EH (cell line): Measurements from ENCODE around the gene ITGA2.
"Not testable (repeated sequence)": the region's sequence is repeated elsewhere in the genome, so short reads cannot be mapped to it uniquely, and the experiment has no call there.

Experiments
- DNase-seq: peaks from one replicate; pipeline ENCODE4 v3.0.0-alpha.2; 2015; ENCODE audit warnings: low read depth

Gene ITGA2

DNA sequence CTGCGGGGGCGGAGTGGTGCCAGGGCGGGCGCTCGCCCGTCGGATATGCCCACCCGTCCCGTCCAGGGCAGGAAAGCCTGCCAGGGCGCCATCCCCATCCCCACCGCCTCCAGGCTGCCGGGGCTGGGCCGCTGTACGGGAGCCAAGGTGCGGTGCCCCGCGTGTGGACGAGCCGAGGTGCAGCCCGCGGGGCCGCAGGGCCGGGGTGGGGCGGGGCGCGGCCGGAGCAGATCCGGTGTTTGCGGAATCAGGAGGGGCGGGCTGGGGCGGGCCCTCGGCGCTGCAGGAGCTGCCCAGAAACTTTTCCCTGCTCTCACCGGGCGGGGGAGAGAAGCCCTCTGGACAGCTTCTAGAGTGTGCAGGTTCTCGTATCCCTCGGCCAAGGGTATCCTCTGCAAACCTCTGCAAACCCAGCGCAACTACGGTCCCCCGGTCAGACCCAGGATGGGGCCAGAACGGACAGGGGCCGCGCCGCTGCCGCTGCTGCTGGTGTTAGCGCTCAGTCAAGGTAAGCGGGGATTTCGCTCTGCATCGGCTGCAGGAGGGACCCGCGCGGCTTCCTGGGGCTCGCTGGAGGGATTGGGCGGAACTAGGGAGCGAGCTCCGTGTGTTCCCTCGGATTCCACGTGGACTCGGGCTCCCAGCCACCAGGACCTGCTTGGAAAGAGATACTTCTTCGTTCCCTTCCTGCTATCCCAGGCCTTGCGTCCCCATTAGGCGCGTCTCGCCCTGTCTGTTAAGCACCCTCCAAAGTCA, at the start of gene ITGA2:
Gene ITGA2 (plus strand): TSS at position 328 of the 756 bp plus-strand sequence. CDS start 117 bp downstream, at position 445.
- peak; percentile 60 for DNase-seq

DNA sequence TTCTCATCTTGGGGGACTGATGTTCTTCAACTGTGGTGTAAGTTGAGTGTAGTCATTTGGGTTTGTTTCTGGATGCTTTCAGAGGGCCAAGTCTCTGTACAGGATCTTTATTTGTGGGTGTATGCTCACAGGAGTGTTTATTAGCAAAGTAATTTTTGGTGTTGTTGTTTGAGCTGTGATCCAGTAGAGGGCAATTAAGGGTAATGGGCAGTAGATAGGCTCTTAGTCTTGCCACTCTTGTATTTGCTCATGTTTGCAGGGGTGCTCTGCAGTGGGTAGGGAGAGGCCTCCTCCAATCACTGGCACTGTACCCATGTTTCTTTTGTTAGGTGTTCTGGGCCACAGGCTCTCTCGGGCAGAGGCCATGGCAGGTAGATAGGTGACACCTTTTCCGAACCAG, 45.9 kb upstream of the ITGA2 start:
- DNase-seq, result no peak

DNA sequence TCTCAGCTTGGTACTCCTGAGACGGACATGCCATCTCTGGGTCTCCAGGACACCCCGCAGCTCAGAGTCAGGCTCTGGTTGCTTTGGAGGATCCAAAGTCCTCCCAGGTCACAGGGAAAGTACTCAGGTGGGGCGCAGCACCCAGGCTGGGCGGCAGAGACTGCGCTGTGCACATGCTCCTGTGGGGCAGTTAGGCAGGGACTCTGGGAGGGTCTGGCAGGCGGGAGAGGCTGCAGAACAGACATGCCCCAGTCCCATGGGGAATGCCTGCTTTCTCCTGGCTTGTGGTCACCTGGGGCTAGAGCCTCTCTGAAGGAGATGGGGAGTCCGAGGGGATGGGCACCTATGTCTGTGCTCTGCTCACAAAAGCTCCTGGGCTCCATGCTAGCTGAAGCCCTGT, 45.3 kb upstream of the ITGA2 start:
- DNase-seq, result no peak

DNA sequence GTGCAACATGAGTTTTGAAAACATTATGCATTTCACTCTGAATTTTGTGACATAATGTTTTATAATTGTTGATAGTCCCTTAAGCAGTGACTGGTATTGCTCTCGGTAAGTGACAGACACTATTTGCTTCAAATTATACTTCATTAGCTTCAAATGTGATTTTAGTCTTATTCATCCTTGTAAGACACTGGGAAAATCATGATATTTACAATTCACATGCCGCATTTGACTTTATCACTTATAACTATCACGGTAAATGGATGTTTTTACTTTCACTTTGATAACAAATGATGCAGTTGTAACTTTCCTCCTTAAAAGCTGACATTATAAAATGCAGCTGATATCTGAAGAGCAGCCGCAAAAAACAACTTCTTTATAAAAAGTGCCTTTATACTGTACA, 44.1 kb upstream of the ITGA2 start:
- no peak for DNase-seq

DNA sequence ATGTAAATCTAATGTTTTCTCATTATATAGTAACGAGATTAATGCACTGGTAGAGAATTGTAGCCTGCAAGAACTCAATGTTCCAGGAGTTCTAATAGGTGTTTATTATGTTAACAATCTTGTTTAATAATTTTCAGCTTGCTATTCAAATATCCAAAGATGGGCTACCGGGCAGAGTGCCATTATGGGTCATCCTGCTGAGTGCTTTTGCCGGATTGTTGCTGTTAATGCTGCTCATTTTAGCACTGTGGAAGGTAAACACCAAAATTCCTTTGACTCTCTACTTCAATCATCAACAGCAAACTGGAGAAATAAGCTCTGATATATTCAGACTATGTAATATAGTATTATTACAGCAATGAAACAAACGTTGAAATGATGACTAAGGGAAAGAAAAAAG, 41.9 kb upstream of the ITGA2 start:
- no peak for DNase-seq

DNA sequence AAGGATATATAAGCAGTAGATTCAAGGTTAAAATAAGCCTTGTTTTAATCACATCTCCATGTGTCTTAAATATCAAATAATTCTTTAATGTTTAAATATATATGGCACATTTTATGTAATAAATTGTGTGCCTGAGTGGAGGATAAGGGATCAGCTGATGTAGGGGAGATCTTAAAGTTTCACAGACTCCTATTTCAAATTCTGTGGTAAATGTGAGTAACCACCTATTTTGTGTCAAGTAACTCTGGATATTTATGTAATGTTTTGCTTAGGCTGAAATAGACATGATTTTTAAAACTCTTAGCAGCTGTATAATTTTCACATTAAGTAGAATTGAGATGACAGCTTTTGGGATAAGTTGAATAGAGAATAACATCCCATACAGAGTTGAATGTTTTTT, 41.3 kb upstream of the ITGA2 start:
- DNase-seq, result no peak

DNA sequence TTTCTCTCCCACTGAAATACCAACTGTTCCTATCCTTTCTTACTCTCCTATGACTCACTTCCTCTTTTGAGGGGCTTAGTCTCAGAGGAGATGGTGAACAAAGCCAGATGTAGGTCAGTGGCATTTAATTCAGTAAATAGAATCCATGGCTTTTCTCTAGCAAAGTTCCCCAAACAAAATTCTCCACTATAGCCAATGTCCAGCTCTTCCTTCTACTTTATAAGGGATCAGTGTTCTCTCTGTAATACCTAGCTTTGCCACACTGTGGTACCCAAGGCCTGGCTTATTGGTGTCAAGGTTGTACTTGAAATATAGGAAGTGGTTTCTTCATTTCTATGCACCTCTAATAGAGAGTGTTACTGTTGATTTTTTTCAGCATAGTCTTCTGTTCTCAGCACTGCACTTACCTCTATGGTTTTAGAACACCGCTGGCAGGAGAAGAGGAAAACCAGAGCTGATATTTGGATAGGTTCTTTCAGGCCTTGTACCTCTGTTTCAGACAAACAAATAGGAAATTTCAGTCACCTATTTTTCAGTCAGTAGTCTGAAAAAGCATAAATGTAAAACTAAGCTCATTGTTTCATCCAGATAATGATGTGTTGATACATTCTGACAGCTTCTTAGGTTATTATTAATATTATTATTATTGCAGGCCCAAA, 40.6 kb upstream of the ITGA2 start:
- peak; percentile 82 for DNase-seq

DNA sequence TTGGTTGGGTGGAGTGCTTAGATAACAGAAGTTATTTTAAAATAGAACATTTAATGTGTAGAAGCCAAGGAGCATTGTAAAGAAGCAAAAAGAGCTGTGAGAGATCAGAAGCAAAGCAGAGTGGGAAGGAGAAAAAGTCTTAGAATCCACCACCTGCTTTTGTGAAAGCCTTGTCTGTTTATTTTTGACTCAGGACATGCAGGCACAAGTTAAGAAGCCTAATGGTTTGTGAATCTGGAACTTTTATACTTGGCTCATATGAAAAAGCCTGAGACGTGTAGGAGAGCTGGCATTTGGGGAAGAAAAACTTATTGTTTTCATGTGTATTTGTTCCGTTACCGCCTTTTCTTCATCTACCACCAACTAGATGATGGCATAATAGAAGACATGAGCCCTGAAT, 38.5 kb upstream of the ITGA2 start:
- no peak for DNase-seq

DNA sequence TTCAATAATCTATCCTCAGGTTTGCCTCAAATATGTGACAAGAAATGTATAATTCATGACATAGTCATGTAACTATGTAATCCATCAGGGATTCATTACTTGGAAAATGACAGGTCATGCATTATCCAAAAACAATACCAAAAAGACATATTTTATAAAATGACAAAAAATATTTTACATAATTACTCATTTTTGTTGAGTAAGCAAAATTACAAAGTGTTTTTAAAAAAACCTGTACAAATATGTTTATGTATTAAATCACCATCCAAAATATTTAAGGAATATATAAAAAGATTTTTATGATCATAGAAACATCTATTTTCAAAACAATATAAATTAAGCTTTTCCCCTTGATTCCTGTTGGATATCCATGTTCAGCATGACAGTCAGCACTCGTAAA, 36.7 kb upstream of the ITGA2 start:
- no peak for DNase-seq

DNA sequence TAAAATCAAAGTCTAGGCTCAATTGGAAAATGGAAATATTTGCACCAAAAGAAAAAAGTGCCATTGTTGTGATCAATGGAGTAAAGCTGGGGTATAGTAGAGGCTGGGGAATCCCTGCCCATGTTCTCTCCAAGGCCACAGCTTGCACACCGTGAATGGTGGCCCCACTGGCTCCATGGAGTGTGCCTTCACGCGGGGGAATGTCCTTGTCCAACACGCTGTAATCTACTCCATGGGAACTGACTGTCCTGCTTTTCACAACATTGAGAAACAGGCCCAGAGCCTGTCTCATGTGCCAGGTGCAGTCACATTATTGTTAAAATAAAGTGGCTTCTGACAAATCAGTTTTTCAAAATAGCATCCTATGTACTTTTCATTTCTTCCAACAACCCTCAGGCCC, 33.1 kb upstream of the ITGA2 start:
- no peak for DNase-seq

DNA sequence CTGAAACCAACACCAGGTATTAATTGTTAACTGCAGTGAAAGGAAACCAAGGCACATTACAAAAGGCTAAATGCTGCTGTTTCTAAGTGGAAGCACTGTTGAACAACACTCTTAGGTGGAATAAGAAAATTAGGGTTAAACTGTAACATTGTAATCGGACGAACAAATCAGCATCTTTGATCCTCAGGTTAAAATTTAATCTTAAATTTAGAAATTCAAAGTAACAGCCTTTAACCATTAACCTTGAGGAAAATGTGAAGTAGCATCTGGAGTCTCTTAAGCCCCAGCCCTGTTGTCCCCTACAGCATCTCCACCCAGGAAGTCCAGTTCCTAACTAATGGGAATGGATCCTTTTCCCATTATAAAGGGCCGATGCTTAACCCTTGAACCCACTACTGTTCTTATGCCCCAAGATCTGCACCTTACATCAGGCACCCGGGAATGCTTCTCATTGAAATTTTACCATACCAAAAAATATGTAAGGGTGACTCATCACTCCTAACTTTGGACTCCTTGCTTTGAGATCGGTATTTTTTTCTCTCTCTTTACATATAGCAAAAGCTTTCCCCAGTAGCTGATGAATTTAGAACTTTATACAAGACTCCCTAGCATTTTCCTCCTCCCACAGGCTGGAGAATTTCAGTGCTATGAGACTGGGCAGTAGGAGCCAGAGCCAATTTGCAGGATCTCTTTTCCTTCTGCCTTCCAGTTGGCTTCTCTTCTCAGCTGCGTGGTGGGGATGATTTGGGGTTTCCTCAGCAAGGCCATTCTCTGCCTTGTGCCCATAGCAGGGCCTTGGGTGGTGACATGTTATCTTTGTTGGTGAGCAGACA, 32.0 kb upstream of the ITGA2 start:
- peak; percentile 35 for DNase-seq

DNA sequence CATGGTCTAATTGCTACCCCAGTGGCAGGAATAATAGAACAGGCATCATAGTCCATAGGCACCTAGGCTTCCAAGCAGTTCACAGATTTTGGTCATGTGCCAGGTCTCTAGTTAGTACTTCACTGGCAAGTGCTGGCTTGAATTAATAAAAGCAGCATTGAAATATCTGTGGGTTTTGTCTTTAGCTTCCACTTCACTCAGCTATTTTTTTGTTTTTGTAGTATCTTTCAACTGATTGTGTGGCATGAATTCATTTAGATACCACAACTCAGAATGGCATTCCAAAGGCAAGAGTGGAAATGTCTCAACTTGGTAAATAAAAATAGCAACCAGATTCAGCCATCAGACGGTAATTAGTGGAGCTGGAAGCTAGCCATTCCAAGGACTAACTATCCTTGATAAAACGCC, 27.9 kb upstream of the ITGA2 start:
- DNase-seq, result peak; percentile 87

DNA sequence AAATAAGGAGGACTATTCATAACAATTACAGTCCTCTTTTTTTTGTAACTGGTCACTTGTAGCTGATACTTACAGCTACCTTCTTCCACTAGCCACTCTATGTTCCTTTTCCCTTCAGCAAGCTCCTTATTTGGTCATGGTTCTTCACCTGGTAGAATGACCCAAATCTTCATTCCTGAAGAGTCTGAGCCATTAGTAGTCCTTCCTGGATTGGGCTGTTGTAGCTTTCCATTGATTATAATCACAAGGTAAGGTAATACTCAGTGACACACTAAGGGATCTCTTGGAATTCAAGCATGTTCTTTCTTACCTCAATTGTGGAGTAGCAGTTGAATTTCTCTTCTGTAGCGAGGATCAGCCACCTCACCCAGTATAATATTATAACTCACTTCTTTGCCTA, 25.5 kb upstream of the ITGA2 start:
- no peak for DNase-seq

DNA sequence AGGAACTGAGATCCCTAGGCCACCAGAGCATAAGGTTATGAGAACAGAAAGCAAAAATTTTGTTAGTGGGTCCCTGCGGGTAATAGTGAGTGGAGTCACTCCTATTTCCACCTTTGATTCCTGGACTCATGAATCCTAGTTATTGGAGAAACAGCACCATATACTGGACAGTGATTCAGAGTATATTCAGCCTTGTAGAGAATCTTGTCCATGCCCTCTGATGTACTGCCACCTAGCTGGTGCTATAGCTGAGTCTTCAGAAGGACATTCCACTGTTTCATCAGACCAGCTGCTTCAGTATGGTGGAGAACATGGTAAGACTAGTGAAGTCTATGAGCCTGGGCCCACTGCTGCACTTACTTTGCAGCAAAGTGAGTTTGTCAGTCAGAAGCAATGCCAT, 25.0 kb upstream of the ITGA2 start:
- DNase-seq, result peak; percentile 33

DNA sequence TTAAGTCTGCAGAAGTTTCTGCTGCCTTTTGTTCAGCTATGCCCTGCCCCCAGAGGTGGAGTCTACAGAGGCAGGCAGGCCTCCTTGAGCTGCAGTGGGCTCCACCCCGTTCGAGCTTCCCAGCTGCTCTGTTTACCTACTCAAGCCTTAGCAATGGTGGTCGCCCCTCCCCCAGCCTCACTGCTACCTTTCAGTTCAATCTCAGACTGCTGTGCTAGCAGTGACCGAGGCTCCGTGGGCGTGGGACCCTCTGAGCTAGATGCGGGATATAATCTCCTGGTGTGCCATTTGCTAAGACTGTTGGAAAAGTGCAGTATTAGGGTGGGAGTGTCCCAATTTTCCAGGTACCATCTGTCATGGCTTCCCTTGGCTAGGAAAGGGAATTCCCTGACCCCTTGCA, 13.0 kb upstream of the ITGA2 start:
- DNase-seq, result not testable (repeated sequence)

DNA sequence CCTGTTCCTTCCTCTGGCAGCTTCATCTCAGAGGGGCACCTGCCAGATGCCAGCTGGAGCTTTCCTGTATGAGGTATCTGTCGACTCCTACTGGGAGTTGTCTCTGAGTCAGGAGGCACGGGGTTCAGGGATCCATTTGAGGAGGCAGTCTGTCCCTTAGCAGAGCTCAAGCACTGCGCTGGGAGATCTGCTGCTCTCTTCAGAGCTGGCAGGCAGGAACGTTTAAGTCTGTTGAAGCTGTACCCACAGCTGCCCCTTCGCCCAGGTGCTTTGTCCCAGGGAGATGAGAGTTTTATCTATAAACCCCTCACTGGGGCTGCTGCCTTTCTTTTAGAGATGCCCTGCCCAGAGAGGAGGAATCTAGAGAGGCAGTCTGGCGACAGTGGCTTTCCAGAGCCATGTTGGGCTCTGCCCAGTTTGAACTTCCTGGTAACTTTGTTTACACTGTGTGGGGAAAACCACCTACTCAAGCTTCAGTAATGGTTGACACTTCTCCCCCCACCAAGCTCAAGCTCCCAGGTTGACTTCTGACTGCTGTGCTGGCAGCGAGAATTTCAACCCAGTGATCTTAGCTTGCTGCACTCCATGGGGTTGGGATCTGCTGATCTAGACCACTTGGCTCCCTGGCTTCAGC, 11.8 kb upstream of the ITGA2 start:
- DNase-seq, result no peak

DNA sequence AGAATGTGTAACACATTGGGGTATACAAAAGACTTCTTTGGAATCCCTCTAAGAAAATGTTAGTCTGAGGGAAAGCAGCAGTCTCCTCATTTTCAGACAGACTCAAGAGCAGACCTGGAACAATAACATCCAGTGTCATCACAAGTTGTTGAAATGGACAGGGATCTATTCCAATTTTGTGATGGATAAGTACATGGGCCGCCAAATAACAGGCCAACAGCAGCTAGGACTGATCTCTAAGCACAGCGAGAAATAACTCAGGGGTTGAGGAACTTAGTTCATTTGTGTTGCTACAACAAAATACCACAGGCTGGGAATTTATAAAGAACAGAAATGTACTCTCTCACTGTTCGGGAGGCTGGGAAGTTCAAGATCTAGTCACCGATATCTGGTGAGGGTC, 7.6 kb upstream of the ITGA2 start:
- no peak for DNase-seq

DNA sequence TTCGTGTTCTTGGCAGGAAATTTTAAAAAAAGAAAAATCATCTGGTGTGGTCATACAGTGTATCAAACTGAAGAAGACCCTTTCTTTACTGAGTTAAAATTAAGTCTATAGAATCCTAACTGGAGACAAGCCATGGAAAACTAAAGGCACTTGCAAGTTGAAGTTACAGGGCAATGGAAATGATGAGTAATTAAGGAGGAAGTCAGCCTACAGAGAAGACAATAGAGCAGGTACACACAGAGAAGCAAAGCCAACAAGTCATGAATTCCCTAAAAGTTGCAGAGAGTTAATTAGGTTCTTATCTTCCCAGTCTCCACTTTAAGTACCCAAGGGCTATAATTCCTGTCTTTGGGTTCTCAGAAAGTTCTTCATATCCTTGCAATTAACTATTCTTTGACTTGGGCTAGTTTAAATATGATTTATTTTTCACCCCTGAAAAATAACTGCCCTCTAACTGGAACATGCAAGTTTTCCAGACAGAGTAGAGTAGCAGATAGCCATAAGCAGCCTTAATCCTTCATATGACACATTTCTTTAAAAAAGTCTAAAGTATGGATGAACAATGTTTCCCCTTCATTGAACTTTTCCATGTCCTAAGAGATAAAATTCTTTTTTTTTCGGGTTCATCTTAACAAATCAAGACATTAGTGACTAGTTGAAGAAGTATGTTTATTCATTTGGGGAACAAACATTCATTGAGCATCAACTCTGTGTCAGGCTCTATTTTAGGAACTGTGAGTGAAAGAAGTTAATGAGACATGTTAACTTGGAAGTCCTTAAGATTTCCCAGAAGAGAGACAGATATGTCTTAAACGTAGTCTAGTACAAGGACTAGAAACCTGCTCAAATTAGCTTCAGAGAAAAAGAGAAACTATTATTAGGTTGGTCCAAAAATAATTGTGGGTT, 5.2 kb upstream of the ITGA2 start:
- peak; percentile 74 for DNase-seq

DNA sequence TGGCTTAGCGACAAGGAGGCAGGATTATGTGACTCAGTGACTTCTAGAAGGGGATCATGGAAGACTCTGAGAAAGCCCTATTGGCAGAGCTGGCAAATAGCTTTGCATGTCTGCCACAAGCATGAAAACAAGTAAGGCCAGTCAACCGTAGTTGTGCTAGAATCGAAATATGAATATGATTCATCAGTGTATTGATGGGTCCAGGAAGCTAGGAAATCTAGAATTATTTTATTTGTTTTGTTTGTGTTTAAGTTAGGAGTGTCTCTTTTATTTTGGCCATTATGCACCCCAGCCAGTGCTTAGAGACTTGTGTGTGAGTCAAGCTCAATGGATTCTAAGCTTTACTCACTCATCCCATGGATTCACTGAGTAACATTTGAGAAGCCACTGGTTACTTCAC, 3.8 kb upstream of the ITGA2 start:
- no peak for DNase-seq

DNA sequence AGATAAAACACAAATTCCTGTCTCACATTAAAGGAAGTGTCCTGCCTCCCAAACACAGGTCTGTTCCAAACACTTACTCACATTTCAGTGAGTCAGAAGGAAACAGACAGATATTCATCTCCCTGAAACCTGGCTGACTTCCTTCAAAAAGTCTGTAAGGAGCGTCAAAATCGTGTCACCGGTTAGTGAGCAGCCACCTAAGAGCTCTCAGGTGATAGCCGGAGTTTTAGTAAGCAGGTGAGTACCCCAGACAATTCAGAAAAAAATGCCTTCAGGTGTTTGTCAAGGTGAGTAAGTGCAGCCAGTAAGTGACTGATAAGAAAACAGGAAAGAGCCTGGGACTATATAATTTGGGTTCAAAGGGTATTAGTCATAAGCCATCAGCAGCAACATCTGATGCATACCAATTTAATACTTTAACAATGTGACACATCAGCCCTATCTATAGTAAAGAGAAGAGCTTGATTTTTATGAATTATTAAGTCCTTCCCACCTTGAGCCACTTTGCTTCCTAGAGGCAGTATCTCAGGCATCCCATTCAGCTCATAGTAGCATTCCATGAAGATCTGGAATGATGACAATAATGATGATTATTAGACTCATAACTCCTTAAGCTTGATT, 1.3 kb upstream of the ITGA2 start:
- DNase-seq, result peak; percentile 62
